H9 (cell line): ENCODE data around the gene OR6B1. TPM values are rescaled to one million over a fixed set of nuclear protein-coding genes. Genes with fewer than 3 reads are reported as not detected.
"Not testable (repeated sequence)": the region's sequence is repeated elsewhere in the genome, so short reads cannot be mapped to it uniquely, and the experiment has no call there.

Source experiments
- DNase-seq: peaks from one replicate; pipeline ENCODE4 v3.0.0-alpha.2; 2017
- H2AFZ ChIP-seq: one replicate; pipeline ENCODE4 v1.6.1; 2013; ENCODE audit warnings: mild to moderate bottlenecking, low read length, control low read depth, moderate library complexity
- H2AK5ac ChIP-seq: 2 replicates; pipeline ENCODE4 v1.6.1; 2013; ENCODE audit warnings: low read length, control low read depth, mixed read lengths; ENCODE audit not compliant: insufficient read length
- H2BK120ac ChIP-seq: one replicate; pipeline ENCODE4 v1.6.1; 2013; ENCODE audit warnings: low read depth, mild to moderate bottlenecking, low read length, control low read depth, inconsistent platforms; ENCODE audit not compliant: poor library complexity, severe bottlenecking
- H2BK12ac ChIP-seq: 2 replicates; pipeline ENCODE4 v1.6.1; 2013; ENCODE audit warnings: low read length, control low read depth, mixed read lengths, low read depth; ENCODE audit not compliant: insufficient read length
- H2BK15ac ChIP-seq: 2 replicates; pipeline ENCODE4 v1.6.1; 2013; ENCODE audit warnings: low read depth, low read length, control low read depth
- H2BK20ac ChIP-seq: one replicate; pipeline ENCODE4 v1.6.1; 2013; ENCODE audit warnings: low read depth, mild to moderate bottlenecking, low read length, control low read depth, inconsistent platforms; ENCODE audit not compliant: poor library complexity, severe bottlenecking
- H2BK5ac ChIP-seq: 2 replicates; pipeline ENCODE4 v1.6.1; 2013; ENCODE audit warnings: low read length, control low read depth, mixed read lengths; ENCODE audit not compliant: insufficient read length
- H3K14ac ChIP-seq: 2 replicates; pipeline ENCODE4 v1.6.1; 2013; ENCODE audit warnings: low read length, control low read depth; ENCODE audit not compliant: insufficient read depth
- H3K18ac ChIP-seq: 2 replicates; pipeline ENCODE4 v1.6.1; 2013; ENCODE audit warnings: low read depth, mild to moderate bottlenecking, mixed read lengths, low read length, control low read depth; ENCODE audit not compliant: insufficient read length
- H3K23ac ChIP-seq: 2 replicates; pipeline ENCODE4 v1.6.1; 2013; ENCODE audit warnings: low read length, control low read depth, mixed read lengths, low read depth; ENCODE audit not compliant: insufficient read length
- H3K23me2 ChIP-seq: 2 replicates; pipeline ENCODE4 v1.6.1; 2013; ENCODE audit warnings: low read depth, mild to moderate bottlenecking, mixed read lengths, low read length, control low read depth; ENCODE audit not compliant: insufficient read length, poor library complexity, severe bottlenecking
- H3K27ac ChIP-seq: 2 replicates; pipeline ENCODE4 v1.5.1; 2013; ENCODE audit warnings: low read length, control low read depth, mixed read lengths, low read depth; ENCODE audit not compliant: insufficient read length
- H3K27me3 ChIP-seq: 2 replicates; pipeline ENCODE4 v1.6.1; 2013; ENCODE audit warnings: low read length, control low read depth, inconsistent platforms; ENCODE audit not compliant: insufficient read depth
- H3K4ac ChIP-seq: 2 replicates; pipeline ENCODE4 v1.6.1; 2013; ENCODE audit warnings: low read depth, mild to moderate bottlenecking, control low read depth, inconsistent platforms, low read length, moderate library complexity
- H3K4me1 ChIP-seq: 2 replicates; pipeline ENCODE4 v1.6.1; 2013; ENCODE audit warnings: low read length, control low read depth, inconsistent platforms; ENCODE audit not compliant: insufficient read depth
- H3K4me2 ChIP-seq: 2 replicates; pipeline ENCODE4 v1.6.1; 2013; ENCODE audit warnings: low read length, control low read depth, mixed read lengths; ENCODE audit not compliant: insufficient read length, insufficient read depth
- H3K56ac ChIP-seq: 2 replicates; pipeline ENCODE4 v1.6.1; 2013; ENCODE audit warnings: low read depth, mild to moderate bottlenecking, mixed read lengths, low read length, control low read depth; ENCODE audit not compliant: insufficient read length
- H3K79me1 ChIP-seq: 2 replicates; pipeline ENCODE4 v1.6.1; 2013; ENCODE audit warnings: low read depth, mild to moderate bottlenecking, moderate library complexity, low read length, control low read depth, inconsistent platforms; ENCODE audit not compliant: insufficient read depth, poor library complexity, severe bottlenecking
- H3K79me2 ChIP-seq: 2 replicates; pipeline ENCODE4 v1.6.1; 2013; ENCODE audit warnings: low read length, control low read depth, inconsistent platforms; ENCODE audit not compliant: insufficient read depth
- H3K9ac ChIP-seq: 2 replicates; pipeline ENCODE4 v1.6.1; 2013; ENCODE audit warnings: low read length, control low read depth, mixed read lengths; ENCODE audit not compliant: insufficient read length; ENCODE audit errors: extremely low read depth
- H3K9me3 ChIP-seq: one replicate; pipeline ENCODE4 v1.6.1; 2013; ENCODE audit warnings: low read depth, low read length, inconsistent platforms; ENCODE audit not compliant: control insufficient read depth
- H3T11ph ChIP-seq: one replicate; pipeline ENCODE4 v1.6.1; 2013; ENCODE audit warnings: mild to moderate bottlenecking, low read length, control low read depth, inconsistent platforms
- H4K20me1 ChIP-seq: one replicate; pipeline ENCODE4 v1.6.1; 2013; ENCODE audit not compliant: control insufficient read depth, insufficient read length, insufficient read depth
- H4K5ac ChIP-seq: 2 replicates; pipeline ENCODE4 v1.6.1; 2013; ENCODE audit warnings: low read depth, mild to moderate bottlenecking, mixed read lengths, low read length, control low read depth; ENCODE audit not compliant: insufficient read length
- H4K8ac ChIP-seq: replicated peaks from 2 replicates; pipeline ENCODE4 v1.6.1; 2013; ENCODE audit warnings: low read length, control low read depth, mixed read lengths, low read depth; ENCODE audit not compliant: insufficient read length
- H4K91ac ChIP-seq: 2 replicates; pipeline ENCODE4 v1.6.1; 2013; ENCODE audit warnings: low read depth, mild to moderate bottlenecking, moderate library complexity, mixed read lengths, low read length, control low read depth; ENCODE audit not compliant: insufficient read length
- H3K27ac Mint-ChIP-seq, 3 experiments: 2 replicates in 2 of 3; 3 replicates in 1 of 3; pipeline ENCODE4 v1.8.0; 2020 to 2021; ENCODE audit warnings: mixed read lengths in 3 of 3, mild to moderate bottlenecking in 1 of 3, moderate library complexity in 1 of 3
- H3K27me3 Mint-ChIP-seq: 2 replicates; pipeline ENCODE4 v1.8.0; 2021; ENCODE audit warnings: low read depth, mild to moderate bottlenecking, moderate library complexity, mixed read lengths
- H3K36me3 Mint-ChIP-seq, 3 experiments: 2 replicates in 2 of 3; 3 replicates in 1 of 3; pipeline ENCODE4 v1.8.0; 2020 to 2021; ENCODE audit warnings: low read depth in 3 of 3, mixed read lengths in 3 of 3; ENCODE audit not compliant: insufficient read depth in 1 of 3
- H3K4me1 Mint-ChIP-seq, 2 experiments: 2 replicates each; pipeline ENCODE4 v1.8.0; 2020; ENCODE audit warnings: mixed read lengths in 2 of 2
- H3K4me3 Mint-ChIP-seq, 2 experiments: 2 replicates in 1 of 2; 3 replicates in 1 of 2; pipeline ENCODE4 v1.8.0; 2020 to 2021; ENCODE audit warnings: mild to moderate bottlenecking in 2 of 2, mixed read lengths in 2 of 2, moderate library complexity in 1 of 2
- H3K9me3 Mint-ChIP-seq, 2 experiments: 2 replicates in 1 of 2; 3 replicates in 1 of 2; pipeline ENCODE4 v1.8.0; 2020; ENCODE audit warnings: mild to moderate bottlenecking in 2 of 2, mixed read lengths in 2 of 2, moderate library complexity in 1 of 2
- WGBS: extraction: QIAGEN DNeasy Blood & Tissue Kit; methylation state at CpG from one replicate; pipeline ENCODE4 v1.1.7; 2013; ENCODE audit warnings: missing lambda C conversion rate, low lambda C conversion rate, mixed read lengths; ENCODE audit not compliant: insufficient read length; ENCODE audit errors: extremely low coverage; 5-methylcytosine and 5-hydroxymethylcytosine counted together
- total RNA-seq: library from RNA; stranded (reverse); gene quantifications from 2 replicates; pipeline ENCODE4 v1.2.1, GENCODE V29; 2021
- TF ChIP-seq, protein P1 (sequence below): fragments of 200-600 bp; sonication (generic); conservative IDR thresholded peaks from 3 replicates; pipeline ENCODE4 v1.8.0; 2021; ENCODE audit warnings: antibody characterized with exemption, mild to moderate bottlenecking

The OR6B1 gene
- total RNA-seq, 1 experiment from 2014 or later: not detected

DNA sequence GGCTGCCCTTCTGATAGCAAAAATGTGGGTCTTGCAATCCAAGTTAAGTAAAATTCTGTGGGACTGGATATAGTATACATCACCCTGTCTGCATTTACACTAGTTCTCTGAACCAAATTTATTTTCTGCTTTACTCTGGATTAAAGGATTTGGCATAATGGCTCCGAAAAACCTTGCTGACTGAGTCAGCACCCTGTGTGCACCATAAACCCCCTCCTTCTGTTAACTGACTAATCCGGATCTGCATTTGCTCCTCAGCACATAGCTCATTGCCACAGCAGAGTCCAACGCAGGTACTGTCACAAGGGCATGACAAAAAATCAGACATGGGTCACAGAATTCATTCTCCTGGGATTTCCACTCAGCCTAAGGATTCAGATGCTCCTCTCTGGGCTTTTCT lies 50.0 kb downstream of the OR6B1 start:
- no peak overlapping the region for H2BK120ac ChIP-seq
- H2AFZ ChIP-seq: no peak overlapping the region
- Mint-ChIP-seq H3K36me3 (no peaks in the 10 kb centered on the region), H3K4me1 (no peaks in the 10 kb centered on the region), H3K4me3 (no peak overlapping the region; a peak in 1 of 5 replicates), H3K9me3 (no peaks in the 10 kb centered on the region), H3K27me3 (no peaks in the 10 kb centered on the region), H3K27ac (no peak overlapping the region; a peak in 1 of 7 replicates)
- H3K27ac ChIP-seq: no peak overlapping the region
- H3K79me1 ChIP-seq: no peaks in the 10 kb centered on the region
- H3K79me2 ChIP-seq: no peaks in the 10 kb centered on the region
- H4K5ac ChIP-seq: no peak overlapping the region
- no peak overlapping the region for H2BK15ac ChIP-seq
- no peak overlapping the region for H3K4ac ChIP-seq
- WGBS: no CpG with 5 or more reads among the region's 3 CpGs
- H3K4me1 ChIP-seq: no peaks in the 10 kb centered on the region
- H3K9ac ChIP-seq: no peak overlapping the region
- H4K20me1 ChIP-seq: no peaks in the 10 kb centered on the region
- H3T11ph ChIP-seq: no peak overlapping the region
- H3K56ac ChIP-seq: no peak overlapping the region
- H2AK5ac ChIP-seq: no peak overlapping the region
- H2BK12ac ChIP-seq: no peak overlapping the region
- H3K4me2 ChIP-seq: no peak overlapping the region
- no peak overlapping the region for H3K23ac ChIP-seq
- H3K14ac ChIP-seq: no peak overlapping the region
- no peaks in the 10 kb centered on the region for H3K9me3 ChIP-seq
- no peak overlapping the region for H4K91ac ChIP-seq
- no peaks in the 10 kb centered on the region for H3K23me2 ChIP-seq
- TF ChIP-seq, protein P1, sequence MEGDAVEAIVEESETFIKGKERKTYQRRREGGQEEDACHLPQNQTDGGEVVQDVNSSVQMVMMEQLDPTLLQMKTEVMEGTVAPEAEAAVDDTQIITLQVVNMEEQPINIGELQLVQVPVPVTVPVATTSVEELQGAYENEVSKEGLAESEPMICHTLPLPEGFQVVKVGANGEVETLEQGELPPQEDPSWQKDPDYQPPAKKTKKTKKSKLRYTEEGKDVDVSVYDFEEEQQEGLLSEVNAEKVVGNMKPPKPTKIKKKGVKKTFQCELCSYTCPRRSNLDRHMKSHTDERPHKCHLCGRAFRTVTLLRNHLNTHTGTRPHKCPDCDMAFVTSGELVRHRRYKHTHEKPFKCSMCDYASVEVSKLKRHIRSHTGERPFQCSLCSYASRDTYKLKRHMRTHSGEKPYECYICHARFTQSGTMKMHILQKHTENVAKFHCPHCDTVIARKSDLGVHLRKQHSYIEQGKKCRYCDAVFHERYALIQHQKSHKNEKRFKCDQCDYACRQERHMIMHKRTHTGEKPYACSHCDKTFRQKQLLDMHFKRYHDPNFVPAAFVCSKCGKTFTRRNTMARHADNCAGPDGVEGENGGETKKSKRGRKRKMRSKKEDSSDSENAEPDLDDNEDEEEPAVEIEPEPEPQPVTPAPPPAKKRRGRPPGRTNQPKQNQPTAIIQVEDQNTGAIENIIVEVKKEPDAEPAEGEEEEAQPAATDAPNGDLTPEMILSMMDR: no peak
- no peak for DNase-seq
- no peak overlapping the region for H2BK20ac ChIP-seq
- H3K27me3 ChIP-seq: no peaks in the 10 kb centered on the region
- no peak overlapping the region for H4K8ac ChIP-seq
- no peak overlapping the region for H3K18ac ChIP-seq
- no peak overlapping the region for H2BK5ac ChIP-seq

DNA sequence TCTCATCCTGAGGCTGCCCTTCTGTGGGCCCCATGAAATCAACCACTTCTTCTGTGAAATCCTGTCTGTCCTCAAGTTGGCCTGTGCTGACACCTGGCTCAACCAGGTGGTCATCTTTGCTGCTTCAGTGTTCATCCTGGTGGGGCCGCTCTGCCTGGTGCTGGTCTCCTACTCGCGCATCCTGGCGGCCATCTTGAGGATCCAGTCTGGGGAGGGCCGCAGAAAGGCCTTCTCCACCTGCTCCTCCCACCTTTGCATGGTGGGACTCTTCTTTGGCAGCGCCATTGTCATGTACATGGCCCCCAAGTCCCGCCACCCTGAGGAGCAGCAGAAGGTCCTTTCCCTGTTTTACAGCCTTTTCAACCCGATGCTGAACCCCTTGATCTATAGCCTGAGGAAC lies 50.8 kb downstream of the OR6B1 start:
- not testable (repeated sequence) for H3K27ac ChIP-seq, H3K4me1 ChIP-seq, H3K27ac Mint-ChIP-seq, H2BK5ac ChIP-seq, H3K79me1 ChIP-seq, H3K9me3 ChIP-seq, H3K27me3 Mint-ChIP-seq, H2BK15ac ChIP-seq, H4K5ac ChIP-seq, H2BK12ac ChIP-seq, H2AK5ac ChIP-seq, H2BK20ac ChIP-seq, H3K4me3 Mint-ChIP-seq, H4K20me1 ChIP-seq, H3K14ac ChIP-seq, H3K18ac ChIP-seq, H3K4me2 ChIP-seq, H3K4me1 Mint-ChIP-seq, H3K9me3 Mint-ChIP-seq, H3T11ph ChIP-seq, H3K9ac ChIP-seq, DNase-seq, H4K8ac ChIP-seq, H2BK120ac ChIP-seq, H3K23ac ChIP-seq, H3K79me2 ChIP-seq, H2AFZ ChIP-seq, H3K36me3 Mint-ChIP-seq, H3K23me2 ChIP-seq, H3K4ac ChIP-seq, H4K91ac ChIP-seq, H3K27me3 ChIP-seq, H3K56ac ChIP-seq
- whole genome bisulfite sequencing: no CpG with 5 or more reads among the region's 8 CpGs
